ENCODE measurements around the gene ANKS6.

The ANKS6 gene

GRCh38 chr9:98790134-98790841 lies 6.1 kb downstream of the ANKS6 start:
- DNase-seq = no peak

GRCh38 chr9:98789483-98790133 lies 6.7 kb downstream of the ANKS6 start:
- DNase-seq = no peak

- no peak for DNase-seq
These were observed 8.5 kb downstream of the ANKS6 start for GRCh38 chr9:98787766-98788335.

- DNase-seq = no peak
These were observed 9.4 kb downstream of the ANKS6 start for GRCh38 chr9:98786750-98787510.

- DNase-seq = no peak
These were observed 11.2 kb downstream of the ANKS6 start for GRCh38 chr9:98784831-98785806.

GRCh38 chr9:98783518-98784226 lies 12.7 kb downstream of the ANKS6 start:
- DNase-seq = no peak

- DNase-seq = no peak
These were observed 14.6 kb downstream of the ANKS6 start for GRCh38 chr9:98781588-98782383.

- no peak for DNase-seq
These were observed 16.2 kb downstream of the ANKS6 start for GRCh38 chr9:98780059-98780749.

- DNase-seq = no peak
These were observed 17.4 kb downstream of the ANKS6 start for GRCh38 chr9:98778711-98779530.

- no peak for DNase-seq
These were observed 18.1 kb downstream of the ANKS6 start for GRCh38 chr9:98778251-98778650.

GRCh38 chr9:98777618-98778017 lies 18.7 kb downstream of the ANKS6 start:
- DNase-seq = no peak

GRCh38 chr9:98775831-98776441 lies 20.4 kb downstream of the ANKS6 start:
- no peak for DNase-seq

GRCh38 chr9:98774746-98775145 lies 21.6 kb downstream of the ANKS6 start:
- no peak for DNase-seq

GRCh38 chr9:98773721-98774120 lies 22.6 kb downstream of the ANKS6 start:
- no peak for DNase-seq

GRCh38 chr9:98772364-98773155 lies 23.8 kb downstream of the ANKS6 start:
- no peak for DNase-seq

GRCh38 chr9:98771209-98771874 lies 25.0 kb downstream of the ANKS6 start:
- no peak for DNase-seq

- DNase-seq = no peak
These were observed 25.6 kb downstream of the ANKS6 start for GRCh38 chr9:98770717-98771116.

All from activated CD4-positive, CD25-positive, alpha-beta regulatory T cell treated with anti-CD3 and anti-CD28 coated beads, Interleukin-2, amount 50 U/mL, for 72 hours (primary cell).